A549 treated with AZD2906 at 1 μM for 4 hours (cell line): Measurements from ENCODE around the gene DCN. TPM values are rescaled to one million over a fixed set of nuclear protein-coding genes. Genes with fewer than 3 reads are reported as not detected.

Source experiments
- total RNA-seq: library from RNA; stranded (reverse); fragments of 200-300 nt; extraction: Qiagen RNA extraction; gene quantifications from 5 replicates; pipeline ENCODE4 v1.2.3, GENCODE V29; 2022

Gene DCN, protein sequence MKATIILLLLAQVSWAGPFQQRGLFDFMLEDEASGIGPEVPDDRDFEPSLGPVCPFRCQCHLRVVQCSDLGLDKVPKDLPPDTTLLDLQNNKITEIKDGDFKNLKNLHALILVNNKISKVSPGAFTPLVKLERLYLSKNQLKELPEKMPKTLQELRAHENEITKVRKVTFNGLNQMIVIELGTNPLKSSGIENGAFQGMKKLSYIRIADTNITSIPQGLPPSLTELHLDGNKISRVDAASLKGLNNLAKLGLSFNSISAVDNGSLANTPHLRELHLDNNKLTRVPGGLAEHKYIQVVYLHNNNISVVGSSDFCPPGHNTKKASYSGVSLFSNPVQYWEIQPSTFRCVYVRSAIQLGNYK
- 0.08 to 0.22 TPM (median 0.11 TPM) in 3 of 5 replicates, not detected in the others for total RNA-seq

GRCh38 chr12:91182636-91183455, at the start of gene DCN:
Gene DCN (minus strand): TSS chr12:91182817. CDS start chr12:91178552, 4,265 bp downstream.

GRCh38 chr12:91111366-91112325, 71.0 kb downstream of the DCN start, which contains the start of gene LUM:
Gene LUM (minus strand): TSS chr12:91111494. CDS start chr12:91108979, 2,515 bp downstream.

Other genes starting within 250 kb of the DCN start
- gene CCER1, start 227.6 kb downstream of the DCN start, total RNA-seq: not detected in 5 replicates
- gene EPYC, start 177.8 kb downstream of the DCN start, total RNA-seq: not detected in 5 replicates
- not detected in 5 replicates for gene KERA, start 124.8 kb downstream of the DCN start, total RNA-seq
- 0.08 to 0.49 TPM (median 0.30 TPM) in 5 replicates for gene LUM, start 71.3 kb downstream of the DCN start, total RNA-seq